NT2/D1 (cell line): Measurements from ENCODE around the gene CNTN2.

Source experiments
- DNase-seq: peaks from one replicate; pipeline ENCODE4 v3.0.0-alpha.2; 2011; ENCODE audit warnings: low read depth, low spot score
- H3K27me3 ChIP-seq: 2 replicates; pipeline ENCODE4 v1.6.0; 2011; ENCODE audit warnings: mild to moderate bottlenecking; ENCODE audit not compliant: insufficient read length, insufficient read depth
- H3K36me3 ChIP-seq: 2 replicates; pipeline ENCODE4 v1.6.1; 2011; ENCODE audit warnings: mild to moderate bottlenecking, low read length, mixed read lengths; ENCODE audit not compliant: insufficient read depth, insufficient read length
- H3K4me1 ChIP-seq: 2 replicates; pipeline ENCODE4 v1.5.1; 2011; ENCODE audit not compliant: insufficient read depth, insufficient read length
- H3K4me3 ChIP-seq: 2 replicates; pipeline ENCODE4 v1.5.1; 2011; ENCODE audit warnings: low read depth; ENCODE audit not compliant: insufficient read length
- H3K9ac ChIP-seq: 2 replicates; pipeline ENCODE4 v1.6.0; 2011; ENCODE audit warnings: low read depth; ENCODE audit not compliant: insufficient read length
- H3K9me3 ChIP-seq: 2 replicates; pipeline ENCODE4 v1.5.1; 2011; ENCODE audit warnings: mild to moderate bottlenecking, low read length; ENCODE audit not compliant: insufficient read depth
- SUZ12 ChIP-seq: IDR thresholded peaks from 2 replicates; pipeline ENCODE4 v1.6.1; 2011; ENCODE audit not compliant: insufficient read length, insufficient read depth; ENCODE audit errors: extremely low read depth
- YY1 ChIP-seq: IDR thresholded peaks from 2 replicates; pipeline ENCODE4 v1.6.1; 2011; ENCODE audit not compliant: insufficient read length, insufficient read depth
- ZNF274 ChIP-seq: IDR thresholded peaks from 2 replicates; pipeline ENCODE4 v1.6.1; 2011; ENCODE audit warnings: mild to moderate bottlenecking, low read depth, low read length

Gene CNTN2

DNA sequence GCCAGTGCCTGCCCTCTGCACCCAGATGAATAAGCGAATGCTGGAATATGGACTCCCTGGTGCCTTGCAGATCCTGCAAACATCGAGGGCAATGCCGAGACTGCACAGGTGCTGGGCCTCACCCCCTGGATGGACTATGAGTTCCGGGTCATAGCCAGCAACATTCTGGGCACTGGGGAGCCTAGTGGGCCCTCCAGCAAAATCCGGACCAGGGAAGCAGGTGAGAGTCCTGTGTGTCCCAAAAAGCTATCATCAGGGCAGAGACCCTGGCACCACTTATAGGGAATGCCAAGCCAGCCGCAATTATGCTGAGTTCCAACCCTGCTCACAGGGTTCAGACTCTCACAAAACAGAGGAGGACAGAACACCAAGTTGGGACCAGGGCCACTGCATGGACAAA, 24.0 kb downstream of the CNTN2 start:
- Histone ChIP-seq H3K4me3 (no peak overlapping the region), H3K9ac (no peak overlapping the region), H3K36me3 (no peaks in the 10 kb centered on the region), H3K4me1 (peaks cover 2% of the 10 kb centered on the region), H3K9me3 (no peaks in the 10 kb centered on the region), H3K27me3 (peaks cover 4% of the 10 kb centered on the region)
- TF ChIP-seq YY1 (no peak), SUZ12 (no peak), ZNF274 (no peak)
- no peak for DNase-seq

DNA sequence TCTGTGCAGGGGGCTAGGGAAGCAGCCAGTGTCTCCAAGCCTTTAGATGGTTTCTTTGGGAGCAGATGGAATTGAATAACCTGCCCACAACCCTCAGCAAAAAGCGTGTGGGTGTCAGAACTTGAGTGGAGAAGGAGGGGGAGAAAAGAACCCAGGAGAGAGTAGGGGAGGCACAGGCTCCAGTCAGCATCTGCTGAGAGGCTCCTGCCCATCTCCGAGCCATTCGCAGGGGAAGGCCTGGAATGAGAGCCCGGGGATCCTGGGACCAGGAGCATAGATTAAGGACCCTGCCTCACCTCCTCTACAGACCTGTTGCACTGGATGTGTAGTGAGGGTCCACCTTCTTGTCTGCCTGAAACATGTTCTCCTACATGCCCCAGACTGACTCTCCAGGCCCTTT, 25.0 kb downstream of the CNTN2 start:
- no peaks in the 10 kb centered on the region for H3K9me3 ChIP-seq
- no peaks in the 10 kb centered on the region for H3K27me3 ChIP-seq
- H3K4me1 ChIP-seq = no peaks in the 10 kb centered on the region
- no peak for TF ChIP-seq ZNF274
- TF ChIP-seq YY1 = no peak
- TF ChIP-seq SUZ12 = no peak
- H3K36me3 ChIP-seq = no peaks in the 10 kb centered on the region
- H3K9ac ChIP-seq = no peak overlapping the region
- DNase-seq = no peak
- no peak overlapping the region for H3K4me3 ChIP-seq

DNA sequence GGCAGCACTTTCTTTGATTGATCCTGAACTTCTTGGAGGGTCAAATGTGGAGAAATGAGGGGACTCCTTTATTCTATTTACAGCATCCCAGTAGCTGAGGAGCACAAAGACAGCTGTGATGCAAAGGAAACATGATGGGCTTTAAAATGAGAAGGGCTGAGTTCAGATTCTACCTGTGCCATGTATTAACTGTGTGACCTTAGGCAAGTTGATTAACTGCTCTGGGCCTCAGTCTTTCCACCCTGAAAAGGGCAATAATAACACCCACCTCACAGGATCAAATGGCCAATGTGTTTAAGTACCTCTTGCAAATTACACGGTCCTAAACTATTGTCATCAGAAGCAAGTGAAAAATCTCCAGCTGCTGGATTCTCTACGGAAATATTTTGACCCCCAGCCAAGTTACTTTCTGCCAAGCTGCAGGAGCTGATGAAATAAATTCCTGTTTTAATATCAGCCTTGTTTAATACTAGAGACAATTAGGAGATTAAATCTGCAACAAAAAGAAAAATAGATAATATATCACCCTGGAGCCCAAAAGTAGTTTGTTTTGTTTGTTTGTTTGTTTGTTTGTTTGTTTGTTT, 25.5 kb downstream of the CNTN2 start:
- DNase-seq = no peak
- no peaks in the 10 kb centered on the region for H3K36me3 ChIP-seq
- H3K9me3 ChIP-seq = no peaks in the 10 kb centered on the region
- no peaks in the 10 kb centered on the region for H3K27me3 ChIP-seq
- no peak for TF ChIP-seq SUZ12
- no peak for TF ChIP-seq ZNF274
- TF ChIP-seq YY1 = no peak
- H3K4me3 ChIP-seq = no peak overlapping the region
- no peak overlapping the region for H3K9ac ChIP-seq
- no peaks in the 10 kb centered on the region for H3K4me1 ChIP-seq

DNA sequence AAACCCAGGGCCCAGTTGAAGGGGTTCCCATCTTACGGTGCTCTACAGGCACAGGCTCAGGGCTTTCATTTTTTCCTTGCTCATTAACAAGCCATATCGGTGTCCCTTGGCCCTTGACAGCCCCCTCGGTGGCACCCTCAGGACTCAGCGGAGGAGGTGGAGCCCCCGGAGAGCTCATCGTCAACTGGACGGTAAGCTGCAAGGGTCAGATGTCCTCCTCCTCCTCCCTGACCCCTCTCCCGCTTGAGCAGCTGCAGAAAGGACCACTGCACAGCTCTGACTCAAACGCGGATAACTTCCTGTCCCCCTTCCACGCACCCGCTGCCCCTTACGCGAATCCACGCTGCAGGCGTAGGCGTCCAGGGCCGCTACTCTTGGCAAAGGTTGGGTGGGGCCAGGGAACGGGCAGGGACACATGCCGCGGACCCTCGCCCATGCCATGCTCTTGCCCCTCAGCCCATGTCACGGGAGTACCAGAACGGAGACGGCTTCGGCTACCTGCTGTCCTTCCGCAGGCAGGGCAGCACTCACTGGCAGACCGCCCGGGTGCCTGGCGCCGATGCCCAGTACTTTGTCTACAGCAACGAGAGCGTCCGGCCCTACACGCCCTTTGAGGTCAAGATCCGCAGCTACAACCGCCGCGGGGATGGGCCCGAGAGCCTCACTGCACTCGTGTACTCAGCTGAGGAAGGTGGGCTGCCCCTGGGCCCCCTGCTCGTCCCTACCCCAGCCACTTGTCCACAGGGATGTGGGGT, 26.5 kb downstream of the CNTN2 start:
- H3K36me3 ChIP-seq = no peaks in the 10 kb centered on the region
- no peak overlapping the region for H3K4me3 ChIP-seq
- H3K9ac ChIP-seq = no peak overlapping the region
- no peaks in the 10 kb centered on the region for H3K4me1 ChIP-seq
- H3K27me3 ChIP-seq = no peaks in the 10 kb centered on the region
- no peak for DNase-seq
- TF ChIP-seq YY1 = no peak
- TF ChIP-seq SUZ12 = no peak
- TF ChIP-seq ZNF274 = no peak
- no peaks in the 10 kb centered on the region for H3K9me3 ChIP-seq

DNA sequence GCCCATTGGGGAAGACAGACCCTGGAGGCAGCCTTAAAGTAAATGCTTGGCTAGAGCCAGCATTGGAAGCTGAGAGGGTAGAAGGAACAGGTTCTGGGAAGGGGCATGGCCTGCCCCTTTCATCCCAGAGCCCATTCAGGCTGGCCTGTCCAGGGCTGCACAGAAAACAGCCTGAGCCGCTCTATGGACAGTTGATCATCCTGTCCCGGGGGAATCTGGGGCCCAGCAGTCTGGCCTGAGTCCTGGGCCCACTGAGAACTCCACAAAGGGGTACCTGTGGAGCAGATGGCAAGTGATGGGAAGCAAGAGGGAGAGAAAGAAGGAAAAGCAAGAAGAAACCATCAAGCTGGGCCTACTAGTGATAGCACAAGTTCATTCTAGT, 28.0 kb downstream of the CNTN2 start:
- no peaks in the 10 kb centered on the region for H3K4me1 ChIP-seq
- DNase-seq = no peak
- no peaks in the 10 kb centered on the region for H3K27me3 ChIP-seq
- no peak overlapping the region for H3K9ac ChIP-seq
- no peaks in the 10 kb centered on the region for H3K36me3 ChIP-seq
- H3K9me3 ChIP-seq = no peaks in the 10 kb centered on the region
- H3K4me3 ChIP-seq = no peak overlapping the region
- TF ChIP-seq ZNF274 (no peak), SUZ12 (no peak)

DNA sequence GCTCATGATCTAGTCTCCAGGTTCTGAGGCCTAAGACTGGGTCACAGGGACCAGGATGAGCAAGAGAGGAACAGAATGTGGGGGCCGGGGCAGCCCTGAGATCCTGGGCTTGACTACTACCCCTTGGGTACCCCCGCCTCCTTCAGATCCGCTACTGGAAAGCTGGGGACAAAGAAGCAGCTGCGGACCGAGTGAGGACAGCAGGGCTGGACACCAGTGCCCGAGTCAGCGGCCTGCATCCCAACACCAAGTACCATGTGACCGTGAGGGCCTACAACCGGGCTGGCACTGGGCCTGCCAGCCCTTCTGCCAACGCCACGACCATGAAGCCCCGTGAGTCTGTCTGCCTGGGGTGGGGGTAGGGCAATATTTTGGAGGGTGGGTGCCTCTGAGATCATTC, 28.8 kb downstream of the CNTN2 start:
- H3K36me3 ChIP-seq = no peaks in the 10 kb centered on the region
- no peaks in the 10 kb centered on the region for H3K4me1 ChIP-seq
- H3K9ac ChIP-seq = no peak overlapping the region
- TF ChIP-seq ZNF274 (no peak), SUZ12 (no peak)
- no peak for DNase-seq
- no peaks in the 10 kb centered on the region for H3K27me3 ChIP-seq
- no peaks in the 10 kb centered on the region for H3K9me3 ChIP-seq
- no peak overlapping the region for H3K4me3 ChIP-seq

DNA sequence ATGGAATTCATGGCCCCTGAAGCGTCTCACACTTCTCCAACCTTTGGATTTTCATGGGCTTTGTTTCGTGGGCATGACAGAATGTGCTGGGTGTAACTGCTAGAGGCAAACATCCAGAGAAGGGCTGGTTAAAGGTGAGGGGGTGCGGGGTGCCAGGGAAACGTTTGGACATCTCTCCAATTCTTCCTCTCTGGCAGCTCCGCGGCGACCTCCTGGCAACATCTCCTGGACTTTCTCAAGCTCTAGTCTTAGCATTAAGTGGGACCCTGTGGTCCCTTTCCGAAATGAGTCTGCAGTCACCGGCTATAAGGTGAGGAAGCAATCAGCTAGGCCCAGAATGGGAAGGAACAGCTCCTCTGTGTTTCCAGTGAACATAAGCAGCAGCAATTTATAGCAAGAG, 29.3 kb downstream of the CNTN2 start:
- DNase-seq = no peak
- Histone ChIP-seq H3K9ac (no peak overlapping the region), H3K4me1 (no peaks in the 10 kb centered on the region), H3K4me3 (no peak overlapping the region), H3K36me3 (no peaks in the 10 kb centered on the region), H3K9me3 (no peaks in the 10 kb centered on the region), H3K27me3 (no peaks in the 10 kb centered on the region)
- no peak for TF ChIP-seq ZNF274

DNA sequence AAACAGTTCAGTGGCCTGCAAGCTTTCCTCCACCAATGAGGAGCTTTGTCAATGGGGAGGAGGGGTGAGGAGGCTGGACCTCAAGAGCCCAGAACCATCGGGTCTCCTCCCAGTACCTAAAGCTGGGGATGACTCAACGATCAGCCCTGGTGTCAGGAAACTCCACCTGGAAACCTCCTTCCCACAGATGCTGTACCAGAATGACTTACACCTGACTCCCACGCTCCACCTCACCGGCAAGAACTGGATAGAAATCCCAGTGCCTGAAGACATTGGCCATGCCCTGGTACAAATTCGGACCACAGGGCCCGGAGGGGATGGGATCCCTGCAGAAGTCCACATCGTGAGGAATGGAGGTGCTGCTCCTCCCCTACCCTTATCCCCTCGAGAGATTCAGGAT, 29.9 kb downstream of the CNTN2 start:
- TF ChIP-seq ZNF274 (no peak), YY1 (no peak), SUZ12 (no peak)
- H3K27me3 ChIP-seq = no peaks in the 10 kb centered on the region
- H3K36me3 ChIP-seq = no peaks in the 10 kb centered on the region
- no peaks in the 10 kb centered on the region for H3K4me1 ChIP-seq
- no peak overlapping the region for H3K4me3 ChIP-seq
- no peak for DNase-seq
- H3K9ac ChIP-seq = no peak overlapping the region
- H3K9me3 ChIP-seq = no peaks in the 10 kb centered on the region
